Activated naive CD8-positive, alpha-beta T cell (primary cell): ENCODE measurements around the gene TMCO2.

ENCODE experiments used
- H3K27ac Mint-ChIP-seq: one replicate; pipeline ENCODE4 v1.8.0; 2021; ENCODE audit warnings: mixed read lengths
- H3K27me3 Mint-ChIP-seq: one replicate; pipeline ENCODE4 v1.8.0; 2021; ENCODE audit warnings: mixed read lengths
- H3K36me3 Mint-ChIP-seq: one replicate; pipeline ENCODE4 v1.8.0; 2021; ENCODE audit warnings: mixed read lengths
- H3K4me1 Mint-ChIP-seq: one replicate; pipeline ENCODE4 v1.8.0; 2021; ENCODE audit warnings: low read depth, mixed read lengths
- H3K4me3 Mint-ChIP-seq: one replicate; pipeline ENCODE4 v1.8.0; 2021; ENCODE audit warnings: mild to moderate bottlenecking, mixed read lengths
- H3K9me3 Mint-ChIP-seq: one replicate; pipeline ENCODE4 v1.8.0; 2021; ENCODE audit warnings: low read depth, mixed read lengths

The TMCO2 gene

DNA sequence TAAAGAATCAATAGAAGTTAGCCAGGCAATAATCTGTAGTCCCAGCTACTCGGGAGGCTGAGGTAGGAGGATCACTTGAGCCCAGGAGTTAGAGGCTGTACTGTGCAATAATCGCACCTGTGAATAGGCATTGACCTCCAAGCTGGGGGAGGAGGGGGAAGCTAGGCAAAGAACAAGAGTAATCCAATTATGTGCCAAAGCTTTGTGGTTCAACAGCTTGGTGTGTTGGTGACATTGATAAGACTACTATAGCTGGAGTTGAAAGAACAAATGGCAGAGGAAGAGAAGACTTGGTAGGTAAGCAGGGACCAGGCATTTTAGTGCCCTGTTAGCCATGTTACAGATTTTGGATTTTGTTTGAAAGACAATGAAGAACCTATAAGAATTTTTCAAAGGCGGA is 2.1 kb upstream of the TMCO2 start:
- Mint-ChIP-seq H3K9me3 (no peaks in the 10 kb centered on the region), H3K4me3 (no peak overlapping the region), H3K27me3 (no peaks in the 10 kb centered on the region), H3K36me3 (no peaks in the 10 kb centered on the region), H3K4me1 (peaks cover 16% of the 10 kb centered on the region), H3K27ac (no peak overlapping the region)

DNA sequence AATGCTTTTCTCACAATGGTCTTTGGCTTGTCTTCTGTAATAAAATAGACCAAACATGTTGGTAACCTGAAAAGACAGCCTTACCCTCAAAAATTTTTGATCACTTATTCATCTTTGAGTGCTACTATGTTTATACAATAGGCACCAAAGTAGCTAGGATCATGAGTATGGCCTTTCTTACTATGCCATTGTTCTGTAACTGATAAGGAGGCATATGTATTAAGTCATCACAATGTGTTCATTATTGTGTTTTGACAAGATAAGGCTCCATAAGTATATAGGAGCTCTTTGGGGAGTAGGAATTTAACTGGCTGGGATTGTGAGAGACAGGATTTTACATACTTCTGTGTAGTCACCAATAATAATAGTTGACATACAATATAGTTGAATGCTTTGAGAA is 675 bp downstream of the TMCO2 start:
- H3K9me3 Mint-ChIP-seq: no peaks in the 10 kb centered on the region
- peaks cover 11% of the 10 kb centered on the region for H3K4me1 Mint-ChIP-seq
- no peaks in the 10 kb centered on the region for H3K27me3 Mint-ChIP-seq
- H3K36me3 Mint-ChIP-seq: peaks cover 2% of the 10 kb centered on the region
- H3K27ac Mint-ChIP-seq: no peak overlapping the region
- H3K4me3 Mint-ChIP-seq: no peak overlapping the region

DNA sequence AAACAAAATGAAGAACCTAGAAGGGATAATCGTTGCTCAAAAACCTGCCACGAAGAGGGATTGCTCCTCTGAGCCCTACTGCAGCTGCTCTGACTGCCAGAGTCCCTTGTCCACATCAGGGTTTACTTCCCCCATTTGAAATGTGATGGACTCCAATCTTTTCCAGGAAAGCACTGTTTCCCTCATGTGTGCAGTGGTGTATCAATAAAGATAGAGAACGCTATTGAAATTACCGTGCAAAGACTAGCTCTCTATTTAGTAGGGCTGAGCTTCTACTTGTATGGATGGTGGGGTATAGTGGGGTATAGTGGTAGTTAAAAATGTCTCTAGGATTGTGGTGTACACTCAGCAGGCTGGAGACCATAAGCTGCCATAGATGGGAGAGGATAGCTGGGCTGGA is 3.7 kb downstream of the TMCO2 start:
- Mint-ChIP-seq H3K27me3 (no peaks in the 10 kb centered on the region), H3K27ac (peak overlapping the region; percentile 22), H3K4me1 (peaks cover 23% of the 10 kb centered on the region), H3K4me3 (no peak overlapping the region), H3K9me3 (no peaks in the 10 kb centered on the region), H3K36me3 (peaks cover 6% of the 10 kb centered on the region)

DNA sequence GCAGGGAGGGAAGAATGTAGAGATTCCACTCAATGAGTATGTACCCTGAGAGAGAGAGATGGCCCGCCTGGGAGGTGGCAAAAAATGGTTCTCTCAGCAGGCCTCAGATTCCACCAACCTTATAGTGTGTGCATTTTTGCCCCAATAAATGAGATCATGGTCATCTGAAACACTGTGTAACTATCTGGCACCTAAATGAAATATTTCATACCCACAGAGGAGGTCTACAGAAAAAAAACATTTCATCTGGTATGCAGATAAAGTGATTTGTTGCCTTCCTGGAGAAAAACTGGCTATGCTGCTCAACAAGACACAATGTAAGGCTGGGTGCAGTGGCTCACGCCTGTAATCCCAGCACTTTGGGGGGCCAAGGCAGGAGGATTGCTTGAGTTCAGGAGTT is 4.9 kb downstream of the TMCO2 start:
- no peak overlapping the region for H3K4me3 Mint-ChIP-seq
- H3K27me3 Mint-ChIP-seq: no peaks in the 10 kb centered on the region
- peaks cover 30% of the 10 kb centered on the region for H3K4me1 Mint-ChIP-seq
- peaks cover 6% of the 10 kb centered on the region for H3K36me3 Mint-ChIP-seq
- H3K27ac Mint-ChIP-seq: no peak overlapping the region
- H3K9me3 Mint-ChIP-seq: no peaks in the 10 kb centered on the region

DNA sequence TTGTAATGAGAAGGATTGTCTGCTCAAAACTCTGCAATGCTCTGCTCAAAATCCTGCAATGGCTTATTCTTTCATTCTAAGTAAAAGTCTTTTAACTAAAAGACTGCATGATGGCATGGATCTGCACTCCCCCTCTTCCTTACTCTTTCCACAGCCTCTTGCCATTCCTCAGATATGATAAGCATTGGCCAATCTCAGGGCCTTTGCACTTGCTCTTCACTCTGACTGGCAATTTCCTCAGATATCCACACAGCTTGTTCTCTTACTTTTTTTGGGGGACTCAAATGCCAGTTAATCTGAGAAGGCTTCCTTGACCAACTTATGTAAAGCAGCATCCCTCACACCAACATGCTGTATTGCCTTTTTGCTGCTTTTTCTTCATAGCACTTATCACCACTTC is 7.5 kb downstream of the TMCO2 start:
- no peaks in the 10 kb centered on the region for H3K27me3 Mint-ChIP-seq
- H3K9me3 Mint-ChIP-seq: no peaks in the 10 kb centered on the region
- H3K4me3 Mint-ChIP-seq: no peak overlapping the region
- H3K36me3 Mint-ChIP-seq: peaks cover 6% of the 10 kb centered on the region
- H3K27ac Mint-ChIP-seq: peak overlapping the region; percentile 58
- H3K4me1 Mint-ChIP-seq: peaks cover 39% of the 10 kb centered on the region

DNA sequence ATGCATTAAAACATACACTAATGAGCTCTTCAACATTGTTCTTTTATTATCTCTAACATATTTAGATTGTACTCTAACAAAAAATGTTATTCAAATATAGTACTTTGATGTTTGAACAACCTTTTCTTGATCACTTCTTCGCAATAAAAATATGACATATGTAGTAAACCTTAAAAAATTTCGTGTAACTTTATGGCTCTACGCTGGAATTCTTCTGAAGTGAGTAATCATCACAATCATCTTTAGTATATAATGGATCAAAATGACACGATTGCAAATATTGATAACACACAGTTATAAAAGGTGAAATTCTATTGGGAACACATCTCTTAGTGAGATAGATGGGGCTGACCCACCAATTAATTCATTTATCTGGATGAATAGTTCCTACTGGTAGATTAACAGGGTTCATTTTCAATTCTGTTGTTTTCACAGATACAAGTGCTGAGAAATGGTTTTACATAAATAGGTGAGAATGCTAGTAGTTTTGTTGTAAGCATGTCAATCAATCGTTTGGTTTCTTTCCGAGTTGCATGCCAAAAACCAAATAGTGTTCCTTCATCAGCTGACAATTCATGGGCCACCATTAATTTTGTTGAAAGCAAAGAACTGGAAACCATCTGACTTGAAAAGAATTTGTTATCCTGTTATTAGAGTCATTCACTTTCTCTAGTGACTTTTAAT is 8.8 kb downstream of the TMCO2 start:
- Mint-ChIP-seq H3K27me3 (no peaks in the 10 kb centered on the region), H3K4me3 (peak overlapping the region; percentile 98), H3K36me3 (peaks cover 8% of the 10 kb centered on the region), H3K9me3 (no peaks in the 10 kb centered on the region), H3K4me1 (peaks cover 44% of the 10 kb centered on the region), H3K27ac (peak overlapping the region; percentile 100)

DNA sequence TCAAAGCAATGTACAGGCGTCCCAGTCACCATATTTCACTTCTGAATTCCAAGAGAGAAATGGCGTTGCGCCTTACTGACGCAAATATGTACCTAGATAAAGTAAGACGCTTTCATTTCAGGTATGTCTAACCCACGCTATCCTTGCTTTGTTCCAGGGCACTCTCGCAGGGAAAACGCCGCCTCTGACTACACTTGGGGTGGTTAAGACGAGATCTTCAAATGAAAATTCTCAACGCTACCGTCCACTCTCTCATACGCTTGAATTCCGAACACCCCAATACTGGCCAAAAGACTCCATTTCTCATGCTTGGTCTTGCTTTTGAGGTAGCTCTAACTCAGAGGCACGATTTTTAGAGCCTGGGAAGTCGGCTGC is 9.6 kb downstream of the TMCO2 start:
- peak overlapping the region; percentile 98 for H3K4me3 Mint-ChIP-seq
- H3K27ac Mint-ChIP-seq: peak overlapping the region; percentile 100
- no peaks in the 10 kb centered on the region for H3K9me3 Mint-ChIP-seq
- peaks cover 11% of the 10 kb centered on the region for H3K36me3 Mint-ChIP-seq
- peaks cover 48% of the 10 kb centered on the region for H3K4me1 Mint-ChIP-seq
- H3K27me3 Mint-ChIP-seq: no peaks in the 10 kb centered on the region

DNA sequence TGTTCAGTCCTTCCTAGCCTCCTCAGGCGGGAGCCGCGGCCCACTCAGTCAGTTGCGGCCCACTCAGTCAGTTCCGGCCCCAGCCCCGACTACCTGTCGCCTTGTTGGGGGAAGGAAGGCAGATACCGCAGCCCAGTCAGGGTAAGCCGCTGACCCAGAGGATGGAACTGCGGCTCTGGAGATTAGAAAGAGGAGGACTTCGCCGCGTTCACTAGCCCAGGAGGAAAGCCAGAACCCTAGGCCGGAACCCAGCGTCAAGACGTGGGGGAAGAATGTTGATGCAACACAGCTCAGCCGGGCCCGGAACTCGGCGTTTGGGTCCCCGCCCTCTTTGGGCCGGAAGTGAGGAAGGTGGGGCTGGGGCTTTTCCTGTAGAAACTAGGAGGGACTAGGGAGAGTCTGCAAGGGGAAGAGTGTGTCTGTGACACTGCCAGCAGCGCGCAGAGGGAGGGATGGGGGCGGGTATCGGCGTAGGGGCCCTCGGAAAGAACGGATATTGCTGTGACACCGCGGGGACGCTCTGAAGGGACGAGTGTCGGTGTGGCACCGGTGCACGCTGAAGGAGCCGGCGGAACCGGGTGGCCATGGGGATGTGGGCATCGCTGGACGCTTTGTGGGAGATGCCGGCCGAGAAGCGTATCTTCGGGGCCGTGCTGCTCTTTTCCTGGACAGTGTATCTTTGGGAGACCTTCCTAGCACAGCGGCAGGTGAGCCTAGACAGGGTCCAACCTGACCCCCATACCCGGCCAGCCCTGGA is 10.1 kb downstream of the TMCO2 start, which contains the start of gene ZMPSTE24:
TSS of gene ZMPSTE24 (plus strand) at position 549 of the 757 bp plus-strand sequence. CDS start at position 585, 36 bp downstream.
- peaks cover 52% of the 10 kb centered on the region for H3K4me1 Mint-ChIP-seq
- no peaks in the 10 kb centered on the region for H3K9me3 Mint-ChIP-seq

DNA sequence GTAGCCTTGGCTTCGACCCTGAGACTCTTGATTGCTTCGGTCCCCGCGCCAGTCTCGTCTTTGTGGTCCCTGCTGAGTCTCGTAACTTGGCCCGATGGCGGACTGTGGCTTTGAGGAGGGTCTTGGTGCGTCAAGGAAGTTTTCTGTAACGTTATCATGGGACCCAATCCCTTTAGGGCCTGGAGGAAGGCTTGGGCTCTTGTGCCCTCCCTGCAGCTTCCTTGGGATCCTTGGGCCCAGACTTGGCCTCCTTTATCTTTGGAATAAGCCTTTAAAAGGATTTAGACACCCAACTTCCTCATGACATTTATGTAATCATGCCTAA is 10.7 kb downstream of the TMCO2 start:
- Mint-ChIP-seq H3K4me1 (peaks cover 57% of the 10 kb centered on the region), H3K9me3 (no peaks in the 10 kb centered on the region), H3K27ac (peak overlapping the region; percentile 100), H3K4me3 (peak overlapping the region; percentile 98), H3K36me3 (peaks cover 17% of the 10 kb centered on the region), H3K27me3 (no peaks in the 10 kb centered on the region)

More for the DNA sequence above, 10.1 kb downstream of the TMCO2 start, which contains the start of gene ZMPSTE24:
- peak within 1 kb of the TSS; percentile 100 for H3K27ac Mint-ChIP-seq
- H3K27me3 Mint-ChIP-seq: no peaks in the 10 kb centered on the region
- peaks cover 15% of the 10 kb centered on the region for H3K36me3 Mint-ChIP-seq
- peak within 1 kb of the TSS; percentile 98 for H3K4me3 Mint-ChIP-seq

DNA sequence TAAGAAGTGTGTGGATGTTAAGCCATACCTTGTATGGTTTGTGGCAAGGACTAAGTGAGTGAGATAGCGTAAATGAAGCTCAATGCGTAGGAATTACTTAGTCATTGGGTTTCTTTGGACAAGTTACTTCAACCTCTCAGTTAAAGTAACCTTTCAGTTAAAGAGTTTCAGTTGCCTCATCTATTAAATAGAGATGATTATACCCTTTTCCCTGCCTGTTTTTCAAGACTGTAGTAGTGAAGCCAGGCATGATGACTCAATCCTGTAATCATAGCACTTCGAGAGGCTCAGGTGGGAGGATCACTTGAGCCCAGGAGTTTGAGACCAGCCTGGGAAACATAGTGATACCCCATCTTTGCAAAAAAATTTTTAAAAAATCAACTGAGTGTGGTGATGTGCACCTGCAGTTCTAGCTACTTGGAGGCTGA is 16.6 kb downstream of the TMCO2 start:
- Mint-ChIP-seq H3K4me3 (peak overlapping the region; percentile 44), H3K27me3 (no peaks in the 10 kb centered on the region), H3K4me1 (peaks cover 58% of the 10 kb centered on the region), H3K9me3 (no peaks in the 10 kb centered on the region), H3K36me3 (peaks cover 18% of the 10 kb centered on the region), H3K27ac (peak overlapping the region; percentile 86)

DNA sequence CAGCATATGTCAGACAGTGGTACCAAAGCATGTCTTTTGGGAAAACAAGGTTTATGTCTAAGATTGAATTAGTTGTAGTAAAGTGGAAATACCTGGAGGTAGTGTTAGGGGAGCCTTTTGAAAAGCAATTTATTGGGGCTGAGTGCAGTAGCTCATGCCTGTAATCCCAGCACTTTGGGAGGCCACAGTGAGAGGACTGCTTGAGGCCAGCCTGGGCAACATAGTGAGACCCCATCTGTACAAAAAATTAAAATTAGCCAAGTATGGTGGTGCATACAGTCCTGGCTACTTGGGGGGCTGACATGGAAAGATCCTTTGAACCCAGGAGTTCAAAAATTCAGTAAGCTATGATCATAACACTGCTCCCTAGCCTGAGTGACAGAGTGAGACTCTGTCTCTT is 17.6 kb downstream of the TMCO2 start:
- Mint-ChIP-seq H3K4me3 (no peak overlapping the region), H3K9me3 (no peaks in the 10 kb centered on the region), H3K27ac (peak overlapping the region; percentile 54)

DNA sequence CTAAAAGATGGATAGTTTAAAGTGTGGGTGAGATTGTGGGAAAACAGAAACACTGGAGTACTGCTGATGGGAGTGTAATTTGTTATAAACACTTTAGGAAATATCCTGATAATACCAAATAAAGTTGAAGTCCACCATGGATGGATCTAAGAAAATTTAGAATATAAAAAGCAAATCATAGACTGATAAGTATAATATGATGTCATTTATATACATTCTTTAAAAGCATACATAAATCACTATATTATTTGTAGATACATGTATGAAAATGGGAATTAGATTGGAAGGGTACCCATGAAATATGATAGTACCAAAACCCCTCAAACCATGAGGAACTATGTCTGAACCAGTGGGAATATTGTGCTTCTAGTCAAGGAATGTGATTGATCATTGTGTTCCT is 18.2 kb downstream of the TMCO2 start:
- Mint-ChIP-seq H3K27ac (no peak overlapping the region), H3K27me3 (no peaks in the 10 kb centered on the region)

More for the DNA sequence above, 17.6 kb downstream of the TMCO2 start:
- peaks cover 22% of the 10 kb centered on the region for H3K36me3 Mint-ChIP-seq
- H3K27me3 Mint-ChIP-seq: no peaks in the 10 kb centered on the region
- H3K4me1 Mint-ChIP-seq: peaks cover 57% of the 10 kb centered on the region

DNA sequence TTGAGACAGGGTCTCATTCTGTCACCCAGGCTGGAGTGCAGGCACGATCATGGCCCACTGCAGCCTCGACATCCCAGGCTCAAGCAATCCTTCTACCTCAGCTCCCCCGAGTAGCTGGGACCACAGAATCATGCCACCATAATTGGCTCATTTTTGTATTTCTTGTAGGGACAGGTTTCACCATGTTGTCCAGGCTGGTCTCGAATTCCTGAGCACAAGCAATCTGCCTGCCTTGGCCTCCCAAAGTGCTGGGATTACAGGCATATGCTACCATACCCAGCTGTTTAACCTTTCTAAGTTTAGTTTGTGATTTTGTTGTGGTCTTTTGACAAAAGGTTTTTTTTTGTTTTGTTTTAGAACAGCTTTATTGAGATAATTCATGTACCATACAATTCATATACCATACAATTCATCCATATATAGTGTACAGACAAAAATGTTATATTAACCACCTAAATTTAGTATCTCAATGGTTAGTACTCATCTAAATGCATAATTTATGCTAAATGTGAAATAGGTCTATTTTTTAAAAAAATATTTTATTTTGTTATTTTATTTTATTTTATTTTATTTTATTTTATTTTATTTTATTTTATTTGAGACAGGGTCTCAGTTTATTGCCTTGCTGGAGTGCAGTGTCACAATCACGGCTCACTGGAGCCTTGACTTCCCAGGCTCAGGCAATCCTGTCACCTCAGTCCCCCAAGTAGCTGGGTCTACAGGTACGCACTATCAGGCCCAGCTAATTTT is 19.2 kb downstream of the TMCO2 start:
- no peaks in the 10 kb centered on the region for H3K27me3 Mint-ChIP-seq
- no peaks in the 10 kb centered on the region for H3K9me3 Mint-ChIP-seq
- no peak overlapping the region for H3K27ac Mint-ChIP-seq
- H3K36me3 Mint-ChIP-seq: peaks cover 24% of the 10 kb centered on the region
- H3K4me1 Mint-ChIP-seq: peaks cover 50% of the 10 kb centered on the region
- H3K4me3 Mint-ChIP-seq: no peak overlapping the region

More for the DNA sequence above, 18.2 kb downstream of the TMCO2 start:
- no peak overlapping the region for H3K4me3 Mint-ChIP-seq
- peaks cover 24% of the 10 kb centered on the region for H3K36me3 Mint-ChIP-seq
- H3K9me3 Mint-ChIP-seq: no peaks in the 10 kb centered on the region
- peaks cover 55% of the 10 kb centered on the region for H3K4me1 Mint-ChIP-seq

DNA sequence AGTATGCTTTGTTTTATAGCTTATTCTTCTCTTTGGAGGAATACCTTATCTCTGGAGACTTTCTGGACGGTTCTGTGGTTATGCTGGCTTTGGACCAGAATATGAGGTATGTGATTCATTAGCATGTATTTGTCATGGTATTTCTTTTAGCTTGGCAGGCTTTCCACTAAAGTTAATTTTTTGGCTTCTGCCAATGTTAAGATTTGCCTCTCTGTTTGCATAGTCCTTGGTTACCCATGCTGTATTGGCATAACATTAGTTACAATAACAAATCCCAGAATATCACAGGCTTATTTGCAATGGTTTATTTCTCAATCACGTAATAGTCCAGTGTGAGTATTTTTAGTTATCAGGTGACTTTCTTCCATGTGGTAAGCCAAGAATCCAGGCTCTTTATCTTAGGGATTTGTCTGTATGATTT is 20.0 kb downstream of the TMCO2 start:
- no peak overlapping the region for H3K27ac Mint-ChIP-seq
- H3K4me1 Mint-ChIP-seq: peaks cover 44% of the 10 kb centered on the region

DNA sequence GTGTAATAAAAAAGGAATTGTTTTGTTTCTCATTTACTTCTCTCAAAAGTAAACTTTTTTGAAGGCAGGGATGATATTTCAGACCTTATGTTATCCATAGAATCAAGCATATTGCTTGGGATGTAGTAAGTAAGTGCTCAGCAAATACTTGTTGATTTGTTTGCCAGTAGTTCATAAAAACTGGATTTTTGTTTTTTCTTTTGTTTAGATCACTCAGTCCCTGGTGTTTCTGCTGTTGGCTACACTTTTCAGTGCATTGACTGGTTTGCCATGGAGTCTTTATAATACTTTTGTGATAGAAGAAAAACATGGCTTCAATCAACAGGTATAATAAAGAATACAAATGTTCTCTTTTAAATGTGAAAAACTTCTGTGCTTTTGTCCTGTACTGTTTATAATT is 20.5 kb downstream of the TMCO2 start:
- Mint-ChIP-seq H3K27ac (no peak overlapping the region), H3K36me3 (peaks cover 18% of the 10 kb centered on the region), H3K4me1 (peaks cover 39% of the 10 kb centered on the region)

More for the DNA sequence above, 20.0 kb downstream of the TMCO2 start:
- H3K27me3 Mint-ChIP-seq: no peaks in the 10 kb centered on the region
- H3K4me3 Mint-ChIP-seq: no peak overlapping the region
- no peaks in the 10 kb centered on the region for H3K9me3 Mint-ChIP-seq
- peaks cover 19% of the 10 kb centered on the region for H3K36me3 Mint-ChIP-seq

More for the DNA sequence above, 20.5 kb downstream of the TMCO2 start:
- no peak overlapping the region for H3K4me3 Mint-ChIP-seq
- H3K27me3 Mint-ChIP-seq: no peaks in the 10 kb centered on the region
- no peaks in the 10 kb centered on the region for H3K9me3 Mint-ChIP-seq
